ENCODE data around the gene ARL5B. TPM values are rescaled to one million over a fixed set of nuclear protein-coding genes. Genes with fewer than 3 reads are reported as not detected.

Gene ARL5B, protein sequence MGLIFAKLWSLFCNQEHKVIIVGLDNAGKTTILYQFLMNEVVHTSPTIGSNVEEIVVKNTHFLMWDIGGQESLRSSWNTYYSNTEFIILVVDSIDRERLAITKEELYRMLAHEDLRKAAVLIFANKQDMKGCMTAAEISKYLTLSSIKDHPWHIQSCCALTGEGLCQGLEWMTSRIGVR
- total RNA-seq = 1 to 10 TPM; 5.8 to 6.7 (median 6.4) TPM

DNA sequence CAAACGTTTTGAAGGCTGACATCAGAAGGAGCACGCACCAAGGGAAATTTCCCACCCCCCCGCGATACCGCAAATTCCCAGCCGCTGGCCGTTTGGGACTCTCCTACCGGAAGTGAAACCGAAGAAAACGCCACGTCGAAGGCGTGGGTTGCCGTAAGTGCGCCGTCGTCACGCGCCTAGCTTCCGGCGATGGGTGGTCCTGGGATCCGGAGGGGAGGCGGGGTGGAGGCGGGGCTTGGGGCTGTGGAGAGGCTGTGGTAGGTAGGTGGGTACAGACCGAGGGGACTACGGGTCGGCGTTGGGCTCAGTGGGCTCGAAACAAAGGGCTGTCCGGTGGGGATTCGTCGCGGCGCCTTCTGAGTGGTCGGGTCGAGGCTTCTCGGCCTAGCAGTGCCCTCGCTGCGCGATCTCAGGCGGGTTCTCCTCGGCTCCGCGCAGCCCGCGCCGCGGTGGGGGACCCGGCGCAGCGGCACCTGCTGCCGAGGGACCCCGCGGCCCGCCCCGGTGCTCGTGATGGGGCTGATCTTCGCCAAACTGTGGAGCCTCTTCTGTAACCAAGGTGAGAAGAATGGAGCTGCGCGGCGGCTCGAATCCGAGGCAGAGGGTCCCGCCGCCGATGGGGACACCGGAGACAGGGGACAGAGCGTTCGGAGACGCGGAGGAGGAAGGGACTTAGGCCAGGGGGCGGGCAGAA lies at the start of gene ARL5B:
Gene ARL5B, plus strand, starts transcription at position 307 of the 694 bp plus-strand sequence. Its CDS starts 207 bp downstream, at position 514.
- Histone ChIP-seq H3K27ac (peak within 1 kb of the TSS; percentile 94 to 96 (median 96)), H3K27me3 (no peaks in the 10 kb centered on the region), H3K4me3 (peak within 1 kb of the TSS; percentile 79 to 98 (median 91)), H3K4me1 (peaks cover 20 to 27% of the 10 kb centered on the region in 2 donors), H3K9me3 (no peaks in the 10 kb centered on the region), H3K36me3 (no peaks in the 10 kb centered on the region)
- in situ Hi-C loops (cut with MboI; ENCODE audit: low sequenced_read_pairs in 4 of 4) (loop anchor here in 2 of 4 donors (25.0 kb wide), 2 partner anchors 1153 to 1847 kb away; partner anchors contain the start of genes PLXDC2 (in 1 of the 2) and RSU1 (in 1 of the 2)), intact Hi-C loops (cut with DNase I; ENCODE audit: low total_unique reads) (loop anchor here (1.0 kb wide), 1 partner anchor 8 kb away; the partner anchor contains the start of gene NSUN6)
- DNase-seq (peak; percentile 97), ATAC-seq (peak; percentile 94 to 98)
- TF ChIP-seq, protein P1, sequence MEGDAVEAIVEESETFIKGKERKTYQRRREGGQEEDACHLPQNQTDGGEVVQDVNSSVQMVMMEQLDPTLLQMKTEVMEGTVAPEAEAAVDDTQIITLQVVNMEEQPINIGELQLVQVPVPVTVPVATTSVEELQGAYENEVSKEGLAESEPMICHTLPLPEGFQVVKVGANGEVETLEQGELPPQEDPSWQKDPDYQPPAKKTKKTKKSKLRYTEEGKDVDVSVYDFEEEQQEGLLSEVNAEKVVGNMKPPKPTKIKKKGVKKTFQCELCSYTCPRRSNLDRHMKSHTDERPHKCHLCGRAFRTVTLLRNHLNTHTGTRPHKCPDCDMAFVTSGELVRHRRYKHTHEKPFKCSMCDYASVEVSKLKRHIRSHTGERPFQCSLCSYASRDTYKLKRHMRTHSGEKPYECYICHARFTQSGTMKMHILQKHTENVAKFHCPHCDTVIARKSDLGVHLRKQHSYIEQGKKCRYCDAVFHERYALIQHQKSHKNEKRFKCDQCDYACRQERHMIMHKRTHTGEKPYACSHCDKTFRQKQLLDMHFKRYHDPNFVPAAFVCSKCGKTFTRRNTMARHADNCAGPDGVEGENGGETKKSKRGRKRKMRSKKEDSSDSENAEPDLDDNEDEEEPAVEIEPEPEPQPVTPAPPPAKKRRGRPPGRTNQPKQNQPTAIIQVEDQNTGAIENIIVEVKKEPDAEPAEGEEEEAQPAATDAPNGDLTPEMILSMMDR (IDR thresholded peaks at IDR 0.05 in 4 of 5, conservative IDR thresholded peaks at IDR 0.05 in 1 of 5) = no peak
- TF ChIP-seq POLR2A (IDR thresholded peaks at IDR 0.05) = peak; percentile 87 to 88

DNA sequence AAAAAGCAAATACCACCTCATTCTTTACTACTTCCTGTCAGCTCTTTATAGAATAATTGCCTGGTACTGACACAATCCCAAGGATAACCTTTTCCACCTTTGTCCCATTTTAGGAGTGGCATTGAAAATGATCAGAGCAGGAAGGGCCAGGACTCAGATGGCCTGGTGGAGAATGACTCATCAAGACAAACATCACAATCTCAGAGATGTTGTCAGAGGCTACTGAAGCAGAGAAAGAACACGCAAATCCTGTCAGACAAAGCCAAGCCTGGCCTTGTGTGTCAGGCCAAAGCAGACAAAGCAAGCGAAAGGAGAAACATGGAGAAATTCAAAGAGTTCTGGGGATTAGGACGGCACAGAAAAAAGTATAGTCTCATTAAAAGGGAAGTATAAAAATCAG lies 48.7 kb upstream of the ARL5B start:
- intact Hi-C loops (cut with DNase I; ENCODE audit: low total_unique reads) (no loop called here), in situ Hi-C loops (cut with MboI; ENCODE audit: low sequenced_read_pairs in 4 of 4) (no loop called here)
- TF ChIP-seq, protein P1 (IDR thresholded peaks at IDR 0.05 in 4 of 5, conservative IDR thresholded peaks at IDR 0.05 in 1 of 5) = no peak
- no peak for TF ChIP-seq POLR2A (IDR thresholded peaks at IDR 0.05)
- H3K27ac ChIP-seq = peak overlapping the region in 2 of 4 donors; percentile 35 to 51
- DNase-seq = no peak
- no peaks in the 10 kb centered on the region for H3K36me3 ChIP-seq
- no peak overlapping the region for H3K4me3 ChIP-seq
- ATAC-seq = peak in 1 of 2 donors; percentile 51
- no peaks in the 10 kb centered on the region for H3K4me1 ChIP-seq
- no peaks in the 10 kb centered on the region for H3K27me3 ChIP-seq
- no peaks in the 10 kb centered on the region for H3K9me3 ChIP-seq

DNA sequence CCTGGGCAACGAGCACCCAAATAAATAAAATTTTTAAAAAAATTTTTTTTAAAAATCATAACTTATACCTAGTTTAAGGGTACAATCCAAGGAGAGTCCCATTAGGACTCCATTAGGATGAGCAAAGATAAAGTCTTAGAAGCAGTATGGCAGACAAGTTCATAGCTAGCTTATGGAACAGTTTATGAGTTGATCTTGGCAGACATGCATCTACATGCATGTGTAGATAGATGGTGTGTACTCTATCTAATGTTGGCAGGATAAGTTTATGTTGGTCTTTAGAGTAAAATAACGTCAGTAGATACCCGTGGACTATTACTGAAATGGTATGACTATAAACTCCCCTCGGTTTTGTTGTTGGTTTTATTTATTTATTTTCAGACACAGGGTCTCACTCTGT lies 48.1 kb upstream of the ARL5B start:
- in situ Hi-C loops (cut with MboI; ENCODE audit: low sequenced_read_pairs in 4 of 4) = no loop called here
- TF ChIP-seq, protein P1 (IDR thresholded peaks at IDR 0.05 in 4 of 5, conservative IDR thresholded peaks at IDR 0.05 in 1 of 5) = no peak
- no peak for TF ChIP-seq POLR2A (IDR thresholded peaks at IDR 0.05)

DNA sequence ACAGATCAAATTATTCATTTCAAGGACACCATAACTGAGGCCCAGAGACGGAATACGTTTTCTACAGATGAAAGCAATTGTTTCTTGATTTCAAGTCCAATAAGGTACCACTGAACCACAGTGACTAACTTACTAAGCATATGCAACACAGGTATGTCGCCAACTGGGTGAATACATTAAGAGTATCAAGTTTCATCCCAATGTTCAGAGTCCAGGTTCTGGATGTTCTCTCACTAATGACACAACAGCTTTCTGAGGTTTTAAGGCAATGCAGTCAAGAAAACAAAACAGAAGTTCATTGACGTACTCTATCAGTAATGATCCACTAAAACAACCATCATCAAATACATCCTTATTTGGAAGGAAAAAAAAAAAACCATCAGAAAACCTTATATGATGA lies 43.6 kb upstream of the ARL5B start:
- Histone ChIP-seq H3K4me1 (no peaks in the 10 kb centered on the region), H3K27ac (peak overlapping the region in 1 of 4 donors; percentile 25), H3K36me3 (no peaks in the 10 kb centered on the region), H3K4me3 (no peak overlapping the region), H3K9me3 (no peaks in the 10 kb centered on the region), H3K27me3 (no peaks in the 10 kb centered on the region)
- intact Hi-C loops (cut with DNase I; ENCODE audit: low total_unique reads) = no loop called here
- no peak for DNase-seq
- in situ Hi-C loops (cut with MboI; ENCODE audit: low sequenced_read_pairs in 4 of 4) = no loop called here
- peak in 1 of 2 donors; percentile 63 for ATAC-seq
- no peak for TF ChIP-seq POLR2A (IDR thresholded peaks at IDR 0.05)
- TF ChIP-seq, protein P1 (IDR thresholded peaks at IDR 0.05 in 4 of 5, conservative IDR thresholded peaks at IDR 0.05 in 1 of 5) = no peak

More for the DNA sequence above, 48.1 kb upstream of the ARL5B start:
- Histone ChIP-seq H3K9me3 (no peaks in the 10 kb centered on the region), H3K36me3 (no peaks in the 10 kb centered on the region), H3K4me1 (no peaks in the 10 kb centered on the region), H3K4me3 (no peak overlapping the region), H3K27ac (no peak overlapping the region), H3K27me3 (no peaks in the 10 kb centered on the region)
- intact Hi-C loops (cut with DNase I; ENCODE audit: low total_unique reads) = no loop called here
- ATAC-seq (no peak), DNase-seq (no peak)
